Fibroblast of lung (primary cell): ENCODE results near the gene IRF2.

ENCODE experiments used
- CTCF ChIP-seq, 2 donors: IDR thresholded peaks in 1 of 2; conservative IDR thresholded peaks in 1 of 2; 1 replicate in 1 of 2; 2 replicates in 1 of 2; pipeline ENCODE4 v1.5.1; 2011 to 2012; ENCODE audit warnings: low read length in 2 of 2, control low read depth in 1 of 2, inconsistent platforms in 1 of 2, low read depth in 1 of 2, mild to moderate bottlenecking in 1 of 2
- EZH2 ChIP-seq: IDR thresholded peaks from 2 replicates; pipeline ENCODE4 v1.5.1; 2012; ENCODE audit warnings: low read length, control low read depth, mild to moderate bottlenecking; ENCODE audit errors: missing control alignments

DNA sequence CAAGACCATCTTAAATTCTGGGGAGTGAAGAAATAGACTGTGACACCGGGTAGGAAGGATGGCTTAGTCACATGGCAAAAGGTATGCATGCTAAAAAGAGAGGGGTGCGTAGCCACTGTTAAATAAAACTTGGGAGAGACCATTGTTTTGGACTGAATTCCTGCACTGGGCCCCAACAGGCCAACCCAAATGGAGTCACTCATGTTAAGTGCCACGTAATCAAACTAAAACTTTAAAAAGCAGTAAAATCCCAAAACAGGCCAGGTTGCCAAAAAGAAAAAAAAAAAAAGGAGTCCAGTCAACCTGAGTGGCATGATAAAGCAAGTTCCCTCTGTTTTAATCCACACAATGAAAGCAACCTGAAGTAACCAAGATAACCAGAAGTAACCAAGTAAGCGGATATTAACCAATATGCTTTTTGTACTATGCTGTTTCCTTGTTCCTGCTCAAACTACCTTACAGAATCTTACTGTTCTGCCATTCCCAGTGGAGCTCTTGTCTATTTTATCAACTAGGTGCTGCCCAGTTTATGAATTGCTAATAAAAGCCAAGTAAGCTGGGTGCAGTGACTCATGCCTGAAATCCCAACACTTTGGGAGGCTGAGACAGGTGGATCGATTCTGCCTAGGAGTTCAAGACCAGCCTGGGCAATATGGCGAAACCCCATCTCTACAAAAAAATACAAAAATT, 132.0 kb downstream of the IRF2 start:
- TF ChIP-seq CTCF (conservative IDR thresholded peaks at IDR 0.05 in 1 of 2, IDR thresholded peaks at IDR 0.05 in 1 of 2; ENCODE audit: low read depth in 1 of 2, low read length in 2 of 2) (no peak), EZH2 (no peak)
